Loucy (cell line): ENCODE measurements around the gene SPEG.

Experiments
- H2AFZ ChIP-seq: fragments of 200-600 bp; sonication (generic); 2 replicates; pipeline ENCODE4 v1.6.0; 2016; ENCODE audit warnings: antibody characterized with exemption, mild to moderate bottlenecking, low read length, moderate library complexity
- H3F3A ChIP-seq: fragments of 200-600 bp; 2 replicates; pipeline ENCODE4 v1.6.0; 2016; ENCODE audit warnings: antibody characterized with exemption, low read depth, mild to moderate bottlenecking
- H3K27me3 ChIP-seq: fragments of 200-600 bp; sonication (generic); 2 replicates; pipeline ENCODE4 v1.6.1; 2014; ENCODE audit warnings: low read length, mild to moderate bottlenecking; ENCODE audit not compliant: insufficient read depth, poor library complexity, severe bottlenecking
- H3K36me3 ChIP-seq: fragments of 200-600 bp; sonication (generic); 2 replicates; pipeline ENCODE4 v1.6.1; 2016; ENCODE audit warnings: low read length; ENCODE audit not compliant: insufficient read depth
- H3K4me1 ChIP-seq: fragments of 200-600 bp; sonication (generic); 2 replicates; pipeline ENCODE4 v1.5.1; 2014; ENCODE audit warnings: low read length, mild to moderate bottlenecking; ENCODE audit not compliant: insufficient read depth, poor library complexity, severe bottlenecking
- H3K4me2 ChIP-seq: fragments of 200-600 bp; sonication (generic); 2 replicates; pipeline ENCODE4 v1.6.0; 2014; ENCODE audit warnings: antibody characterized with exemption, low read length, low read depth, mild to moderate bottlenecking; ENCODE audit not compliant: poor library complexity, severe bottlenecking
- H3K4me3 ChIP-seq: fragments of 200-600 bp; sonication (generic); 2 replicates; pipeline ENCODE4 v1.5.1; 2014; ENCODE audit warnings: low read length, mild to moderate bottlenecking, mixed read lengths; ENCODE audit not compliant: poor library complexity, severe bottlenecking
- H3K79me2 ChIP-seq: fragments of 200-600 bp; sonication (generic); 2 replicates; pipeline ENCODE4 v1.6.1; 2014; ENCODE audit warnings: low read length; ENCODE audit not compliant: insufficient read depth
- H3K9ac ChIP-seq: fragments of 200-600 bp; sonication (generic); 2 replicates; pipeline ENCODE4 v1.6.0; 2014; ENCODE audit warnings: mild to moderate bottlenecking, low read depth, low read length, moderate library complexity; ENCODE audit not compliant: poor library complexity, severe bottlenecking
- H3K9me2 ChIP-seq: fragments of 200-600 bp; sonication (generic); replicated peaks from 2 replicates; pipeline ENCODE4 v1.6.1; 2016; ENCODE audit warnings: low read depth, low read length, mixed read lengths
- H3K9me3 ChIP-seq: fragments of 200-600 bp; sonication (generic); 2 replicates; pipeline ENCODE4 v1.6.1; 2014; ENCODE audit warnings: mild to moderate bottlenecking, antibody characterized with exemption, low read length, low read depth; ENCODE audit not compliant: insufficient read depth
- H4K20me1 ChIP-seq: fragments of 200-600 bp; sonication (generic); 2 replicates; pipeline ENCODE4 v1.6.0; 2014; ENCODE audit warnings: antibody characterized with exemption, low read length, mild to moderate bottlenecking; ENCODE audit not compliant: insufficient read depth, poor library complexity, severe bottlenecking
- CTCF ChIP-seq: fragments of 200-600 bp; sonication (generic); conservative IDR thresholded peaks from 2 replicates; pipeline ENCODE4 v1.5.1; 2014; ENCODE audit warnings: mild to moderate bottlenecking, antibody characterized with exemption, low read length
- EZH2phosphoT487 ChIP-seq: fragments of 200-600 bp; IDR thresholded peaks from 2 replicates; pipeline ENCODE4 v1.6.1; 2018; ENCODE audit warnings: antibody characterized with exemption, mild to moderate bottlenecking, moderate library complexity, borderline replicate concordance

The SPEG gene

GRCh38 chr2:219443697-219444023 is 9.0 kb downstream of the SPEG start:
- TF ChIP-seq CTCF, result no peak
- no peak for TF ChIP-seq EZH2phosphoT487
- Histone ChIP-seq H3K9me2 (no peaks in the 10 kb centered on the region), H3K36me3 (no peaks in the 10 kb centered on the region), H3K79me2 (no peaks in the 10 kb centered on the region), H3K27me3 (no peaks in the 10 kb centered on the region), H4K20me1 (no peaks in the 10 kb centered on the region), H3K4me1 (peaks cover 9% of the 10 kb centered on the region), H3K4me3 (no peak overlapping the region), H2AFZ (no peak overlapping the region), H3K9ac (no peak overlapping the region), H3K9me3 (no peaks in the 10 kb centered on the region), H3F3A (no peaks in the 10 kb centered on the region), H3K4me2 (no peak overlapping the region)

- H3K9me2 ChIP-seq, result no peaks in the 10 kb centered on the region
- H3K9ac ChIP-seq, result no peak overlapping the region
- H3K36me3 ChIP-seq, result no peaks in the 10 kb centered on the region
- H3K4me1 ChIP-seq, result peaks cover 9% of the 10 kb centered on the region
- H3K9me3 ChIP-seq, result no peaks in the 10 kb centered on the region
- no peak overlapping the region for H3K4me3 ChIP-seq
- H4K20me1 ChIP-seq, result no peaks in the 10 kb centered on the region
- H3K27me3 ChIP-seq, result no peaks in the 10 kb centered on the region
- TF ChIP-seq EZH2phosphoT487, result no peak
- no peak for TF ChIP-seq CTCF
- H3K4me2 ChIP-seq, result no peak overlapping the region
- H3F3A ChIP-seq, result no peaks in the 10 kb centered on the region
- H2AFZ ChIP-seq, result no peak overlapping the region
- no peaks in the 10 kb centered on the region for H3K79me2 ChIP-seq
Observed at GRCh38 chr2:219444566-219445091, 10.0 kb downstream of the SPEG start.

- no peaks in the 10 kb centered on the region for H3K79me2 ChIP-seq
- no peaks in the 10 kb centered on the region for H4K20me1 ChIP-seq
- H3K4me1 ChIP-seq, result peaks cover 9% of the 10 kb centered on the region
- H3K4me3 ChIP-seq, result no peak overlapping the region
- TF ChIP-seq CTCF (no peak), EZH2phosphoT487 (no peak)
- H3K9me2 ChIP-seq, result no peaks in the 10 kb centered on the region
- no peak overlapping the region for H3K4me2 ChIP-seq
- H3K9me3 ChIP-seq, result no peaks in the 10 kb centered on the region
- no peaks in the 10 kb centered on the region for H3K27me3 ChIP-seq
- H3K36me3 ChIP-seq, result no peaks in the 10 kb centered on the region
- H2AFZ ChIP-seq, result no peak overlapping the region
- H3K9ac ChIP-seq, result no peak overlapping the region
- no peaks in the 10 kb centered on the region for H3F3A ChIP-seq
Observed at GRCh38 chr2:219445220-219445640, 10.6 kb downstream of the SPEG start.
